ENCODE measurements around the gene EPHB2.

EPHB2 gene

DNA sequence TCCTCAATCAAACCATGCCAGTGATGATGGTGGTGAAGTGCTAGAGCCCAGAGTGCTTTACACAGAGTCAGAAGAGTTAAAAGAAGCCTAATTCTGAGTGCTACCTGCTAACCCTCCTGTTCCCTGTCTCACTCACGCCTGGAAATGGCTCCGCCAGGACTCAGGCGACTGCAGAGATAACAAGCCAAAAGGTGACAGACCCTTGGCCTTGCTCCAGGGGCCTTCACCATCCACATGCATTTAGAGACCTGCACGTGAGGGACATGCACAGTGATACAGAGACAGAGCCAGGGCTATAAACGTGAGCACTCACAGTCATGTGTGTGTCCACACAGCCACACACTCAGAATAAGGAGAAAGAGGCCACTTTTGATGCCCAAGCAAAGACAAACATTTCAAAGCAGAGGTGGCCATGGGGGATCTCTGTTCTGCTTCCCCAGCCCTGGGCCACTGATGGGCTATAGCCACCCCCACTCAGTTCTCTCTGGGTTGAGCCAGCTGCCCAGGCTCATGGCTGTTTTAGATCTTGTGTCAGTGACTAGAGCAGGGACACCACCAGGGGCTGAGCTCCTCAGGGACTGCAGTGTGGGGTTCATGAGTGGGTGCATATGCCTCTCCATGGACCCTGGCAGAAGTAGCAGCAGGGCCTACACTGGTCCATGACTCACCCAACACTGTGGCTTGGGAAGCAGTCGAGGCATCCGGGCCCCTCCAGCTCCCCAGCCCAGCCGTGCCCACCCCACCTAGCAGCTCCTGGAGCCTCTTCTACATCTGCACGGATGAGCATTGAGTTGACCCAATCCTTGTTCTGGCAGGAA, 117.2 kb downstream of the EPHB2 start:
- no peak overlapping the region for H3K4me3 ChIP-seq (ENCODE audit: low read depth in 1 of 2, low read length in 1 of 2)
- H3K27ac ChIP-seq = no peak overlapping the region
- H3K36me3 ChIP-seq = no peaks in the 10 kb centered on the region
- H3K9me3 ChIP-seq = no peaks in the 10 kb centered on the region
- TF ChIP-seq, protein P1, sequence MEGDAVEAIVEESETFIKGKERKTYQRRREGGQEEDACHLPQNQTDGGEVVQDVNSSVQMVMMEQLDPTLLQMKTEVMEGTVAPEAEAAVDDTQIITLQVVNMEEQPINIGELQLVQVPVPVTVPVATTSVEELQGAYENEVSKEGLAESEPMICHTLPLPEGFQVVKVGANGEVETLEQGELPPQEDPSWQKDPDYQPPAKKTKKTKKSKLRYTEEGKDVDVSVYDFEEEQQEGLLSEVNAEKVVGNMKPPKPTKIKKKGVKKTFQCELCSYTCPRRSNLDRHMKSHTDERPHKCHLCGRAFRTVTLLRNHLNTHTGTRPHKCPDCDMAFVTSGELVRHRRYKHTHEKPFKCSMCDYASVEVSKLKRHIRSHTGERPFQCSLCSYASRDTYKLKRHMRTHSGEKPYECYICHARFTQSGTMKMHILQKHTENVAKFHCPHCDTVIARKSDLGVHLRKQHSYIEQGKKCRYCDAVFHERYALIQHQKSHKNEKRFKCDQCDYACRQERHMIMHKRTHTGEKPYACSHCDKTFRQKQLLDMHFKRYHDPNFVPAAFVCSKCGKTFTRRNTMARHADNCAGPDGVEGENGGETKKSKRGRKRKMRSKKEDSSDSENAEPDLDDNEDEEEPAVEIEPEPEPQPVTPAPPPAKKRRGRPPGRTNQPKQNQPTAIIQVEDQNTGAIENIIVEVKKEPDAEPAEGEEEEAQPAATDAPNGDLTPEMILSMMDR (IDR thresholded peaks at IDR 0.05) = no peak
- no peaks in the 10 kb centered on the region for H3K27me3 ChIP-seq
- no peaks in the 10 kb centered on the region for H3K4me1 ChIP-seq (ENCODE audit: control insufficient read depth in 1 of 2, insufficient read depth in 1 of 2, low read depth in 1 of 2, low read length in 1 of 2)

DNA sequence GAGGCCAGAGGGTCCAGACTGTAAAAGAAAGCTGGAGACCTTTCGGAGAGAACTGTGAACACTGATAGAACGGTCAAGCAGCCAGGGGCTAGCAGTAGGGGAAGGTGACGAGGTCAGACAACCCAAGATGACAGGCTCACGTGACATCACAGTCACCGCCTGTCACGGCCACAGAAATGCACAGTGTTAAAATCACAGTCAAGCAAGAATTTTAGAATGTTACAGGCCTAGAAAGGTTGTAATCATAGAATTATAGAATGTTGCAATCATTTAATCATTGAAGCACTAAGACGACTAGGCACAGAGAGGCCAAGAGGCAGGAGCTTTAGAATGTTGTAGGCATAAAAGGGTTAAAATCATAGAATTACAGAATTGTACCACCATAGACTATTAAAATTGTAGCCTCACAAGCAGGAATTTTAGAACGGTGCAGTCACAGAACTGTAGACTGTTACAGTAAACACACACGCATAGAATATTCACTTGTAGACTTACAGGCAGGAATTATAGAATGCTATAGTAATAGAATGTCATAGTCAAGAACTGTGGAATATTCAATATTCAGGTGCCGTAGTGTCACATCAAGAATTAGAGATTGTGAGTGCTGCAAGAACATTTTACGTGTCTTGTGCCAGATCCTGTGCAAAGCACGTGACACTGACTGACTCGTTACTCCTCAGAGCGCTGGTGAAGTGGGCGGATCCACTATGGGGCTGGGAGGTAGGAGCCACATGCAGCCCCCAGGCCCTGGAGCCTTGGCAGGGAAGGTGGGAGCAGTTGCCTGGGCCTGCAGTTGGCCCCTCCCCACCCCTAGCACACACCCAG, 118.1 kb downstream of the EPHB2 start:
- H3K36me3 ChIP-seq = no peaks in the 10 kb centered on the region
- no peaks in the 10 kb centered on the region for H3K4me1 ChIP-seq (ENCODE audit: control insufficient read depth in 1 of 2, insufficient read depth in 1 of 2, low read depth in 1 of 2, low read length in 1 of 2)
- H3K9me3 ChIP-seq = no peaks in the 10 kb centered on the region
- no peak overlapping the region for H3K4me3 ChIP-seq (ENCODE audit: low read depth in 1 of 2, low read length in 1 of 2)
- no peak overlapping the region for H3K27ac ChIP-seq
- TF ChIP-seq, protein P1 (IDR thresholded peaks at IDR 0.05) = no peak
- no peaks in the 10 kb centered on the region for H3K27me3 ChIP-seq

DNA sequence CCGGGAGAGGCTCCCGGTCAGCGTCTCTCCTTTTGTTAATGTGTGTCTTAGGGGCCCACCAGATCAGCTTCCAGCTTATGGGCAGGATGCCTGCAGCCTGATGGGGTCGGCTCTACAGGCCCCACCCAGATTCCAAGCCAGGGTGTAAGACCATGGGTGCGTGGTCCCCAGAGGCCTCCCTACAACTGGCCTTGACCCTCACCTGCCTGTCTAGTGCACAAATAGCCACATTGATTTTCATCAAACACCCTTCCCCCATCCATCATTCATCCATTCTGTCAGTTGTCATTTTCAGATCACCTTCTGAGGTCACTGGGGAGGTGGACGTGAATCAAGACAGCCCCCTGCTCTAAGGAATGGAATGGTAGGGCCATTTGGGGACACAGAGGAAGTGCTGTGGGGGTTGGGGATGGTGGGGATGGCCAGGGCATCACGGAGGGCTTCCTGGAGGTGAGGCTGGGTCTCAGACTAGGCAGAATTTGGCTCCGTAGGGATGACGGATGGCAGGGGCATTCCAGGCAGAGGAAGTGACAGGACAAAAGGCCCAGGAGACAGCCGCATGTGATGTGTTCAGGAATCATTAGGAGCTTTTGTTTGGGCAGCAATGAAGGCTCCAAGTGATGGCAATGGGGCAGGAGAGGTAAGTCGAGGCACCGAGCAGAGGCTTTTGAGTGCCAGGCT, 118.8 kb downstream of the EPHB2 start:
- Histone ChIP-seq H3K27me3 (no peaks in the 10 kb centered on the region), H3K27ac (no peak overlapping the region), H3K4me1 (ENCODE audit: control insufficient read depth in 1 of 2, insufficient read depth in 1 of 2, low read depth in 1 of 2, low read length in 1 of 2) (no peaks in the 10 kb centered on the region), H3K36me3 (no peaks in the 10 kb centered on the region), H3K4me3 (ENCODE audit: low read depth in 1 of 2, low read length in 1 of 2) (no peak overlapping the region), H3K9me3 (no peaks in the 10 kb centered on the region)
- TF ChIP-seq, protein P1 (IDR thresholded peaks at IDR 0.05) = no peak

DNA sequence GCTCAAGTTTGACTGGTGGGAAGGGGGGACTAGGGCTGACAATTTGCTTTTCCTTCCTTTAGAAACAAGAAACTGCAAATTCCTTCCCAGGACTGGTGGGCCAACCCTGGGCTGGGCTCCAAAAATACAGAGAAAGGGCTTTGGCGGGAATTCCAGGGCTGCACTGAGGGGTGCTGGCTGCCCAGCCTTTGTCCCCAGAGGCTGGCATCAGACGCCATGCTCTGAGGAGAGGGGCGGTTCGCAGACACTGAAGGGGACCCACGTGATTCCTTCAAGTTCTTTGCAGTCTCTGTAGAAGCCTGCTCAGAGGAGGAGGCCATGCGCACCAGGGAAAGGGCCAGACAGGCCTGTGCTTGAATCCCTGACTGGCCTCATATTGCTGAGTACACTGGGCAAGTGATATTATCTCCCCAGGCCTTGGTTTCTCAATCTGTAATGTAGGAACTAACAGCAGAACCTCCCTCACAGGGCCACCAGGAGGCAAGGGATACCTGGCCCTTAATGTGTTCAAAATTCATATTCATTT, 119.5 kb downstream of the EPHB2 start:
- TF ChIP-seq, protein P1 (IDR thresholded peaks at IDR 0.05) = no peak
- Histone ChIP-seq H3K4me1 (ENCODE audit: control insufficient read depth in 1 of 2, insufficient read depth in 1 of 2, low read depth in 1 of 2, low read length in 1 of 2) (no peaks in the 10 kb centered on the region), H3K36me3 (no peaks in the 10 kb centered on the region), H3K27ac (no peak overlapping the region), H3K4me3 (ENCODE audit: low read depth in 1 of 2, low read length in 1 of 2) (no peak overlapping the region), H3K9me3 (no peaks in the 10 kb centered on the region), H3K27me3 (no peaks in the 10 kb centered on the region)

DNA sequence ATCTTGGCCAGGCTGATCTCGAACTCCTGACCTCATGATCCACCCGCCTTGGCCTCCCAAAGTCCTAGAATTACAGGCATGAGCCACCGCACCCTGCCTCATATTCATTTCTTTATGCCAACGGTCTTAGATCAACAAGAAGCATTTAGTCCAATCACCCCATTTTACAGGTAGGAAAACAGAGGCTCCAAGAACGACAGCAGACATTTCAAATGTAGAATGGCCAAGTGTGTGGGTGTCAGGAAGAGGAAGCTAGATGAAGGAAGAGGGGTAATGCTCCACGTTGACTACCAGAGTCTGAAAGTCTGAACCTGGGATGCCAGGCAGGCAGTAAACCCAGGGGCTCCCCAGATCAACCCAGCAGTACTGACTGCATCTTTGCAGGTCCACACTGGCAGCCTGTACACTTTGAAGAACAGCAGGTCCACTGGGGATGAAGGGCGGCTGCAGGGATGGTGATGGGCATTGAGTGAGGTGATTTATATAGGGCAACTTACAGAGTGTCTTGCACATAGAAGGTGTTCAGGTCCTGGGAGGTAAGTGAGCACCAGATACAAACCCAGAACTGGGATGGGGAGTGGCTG, 120.2 kb downstream of the EPHB2 start:
- H3K27ac ChIP-seq = no peak overlapping the region
- H3K4me3 ChIP-seq (ENCODE audit: low read depth in 1 of 2, low read length in 1 of 2) = no peak overlapping the region
- H3K4me1 ChIP-seq (ENCODE audit: control insufficient read depth in 1 of 2, insufficient read depth in 1 of 2, low read depth in 1 of 2, low read length in 1 of 2) = no peaks in the 10 kb centered on the region
- no peaks in the 10 kb centered on the region for H3K36me3 ChIP-seq
- H3K27me3 ChIP-seq = no peaks in the 10 kb centered on the region
- TF ChIP-seq, protein P1 (IDR thresholded peaks at IDR 0.05) = no peak
- H3K9me3 ChIP-seq = no peaks in the 10 kb centered on the region
